Measurements from ENCODE around the gene NOTCH3. TPM values are rescaled to one million over a fixed set of nuclear protein-coding genes. Genes with fewer than 3 reads are reported as not detected.

Gene NOTCH3
- total RNA-seq, 1 donor from 2014 or later = 162 TPM

GRCh38 chr19:15241259-15241910 lies 40.6 kb upstream of the NOTCH3 start:
- Histone ChIP-seq H3K9ac (ENCODE audit: low read length) (no peak overlapping the region), H3K9me3 (ENCODE audit: insufficient read depth, low read depth, low read length) (no peaks in the 10 kb centered on the region), H3K4me1 (ENCODE audit: insufficient read depth, low read length) (no peaks in the 10 kb centered on the region), H4K20me1 (ENCODE audit: insufficient read depth, low read length) (peaks cover 54% of the 10 kb centered on the region), H3K36me3 (ENCODE audit: insufficient read depth, low read length) (peaks cover 26% of the 10 kb centered on the region), H3K79me2 (ENCODE audit: insufficient read depth, low read length) (peaks cover 31% of the 10 kb centered on the region), H3K4me3 (ENCODE audit: insufficient read depth, low read depth, low read length) (no peak overlapping the region), H3K27ac (ENCODE audit: low read depth, low read length) (no peak overlapping the region), H3K27me3 (ENCODE audit: insufficient read depth, low read length) (no peaks in the 10 kb centered on the region), H2AFZ (ENCODE audit: low read depth, low read length) (no peak overlapping the region), H3K4me2 (ENCODE audit: low read length) (no peak overlapping the region)
- Mint-ChIP-seq H3K27me3 (ENCODE audit: low read depth, unreplicated experiment) (no peaks in the 10 kb centered on the region), H3K4me3 (ENCODE audit: unreplicated experiment) (no peak overlapping the region), H3K27ac (ENCODE audit: unreplicated experiment) (no peak overlapping the region), H3K36me3 (ENCODE audit: low read depth, unreplicated experiment) (peaks cover 11% of the 10 kb centered on the region), H3K9me3 (ENCODE audit: unreplicated experiment) (no peaks in the 10 kb centered on the region), H3K4me1 (ENCODE audit: low read depth, unreplicated experiment) (peaks cover 21% of the 10 kb centered on the region)
- TF ChIP-seq CTCF (IDR thresholded peaks at IDR 0.05; ENCODE audit: insufficient read depth, low read depth, low read length) (no peak), EZH2 (IDR thresholded peaks at IDR 0.05; ENCODE audit: insufficient read depth, low read length) (no peak)
- FAIRE-seq (no peak), DNase-seq (ENCODE audit: low read depth) (no peak)

- FAIRE-seq (no peak), DNase-seq (ENCODE audit: low read depth) (no peak)
- H3K4me3 ChIP-seq (ENCODE audit: insufficient read depth, low read depth, low read length) = no peak overlapping the region
- Mint-ChIP-seq H3K27ac (ENCODE audit: unreplicated experiment) (no peak overlapping the region), H3K4me3 (ENCODE audit: unreplicated experiment) (no peak overlapping the region), H3K9me3 (ENCODE audit: unreplicated experiment) (no peaks in the 10 kb centered on the region), H3K27me3 (ENCODE audit: low read depth, unreplicated experiment) (no peaks in the 10 kb centered on the region), H3K36me3 (ENCODE audit: low read depth, unreplicated experiment) (peaks cover 10% of the 10 kb centered on the region), H3K4me1 (ENCODE audit: low read depth, unreplicated experiment) (peaks cover 13% of the 10 kb centered on the region)
- H2AFZ ChIP-seq (ENCODE audit: low read depth, low read length) = no peak overlapping the region
- H3K79me2 ChIP-seq (ENCODE audit: insufficient read depth, low read length) = peaks cover 22% of the 10 kb centered on the region
- no peak overlapping the region for H3K9ac ChIP-seq (ENCODE audit: low read length)
- no peak for TF ChIP-seq CTCF (IDR thresholded peaks at IDR 0.05; ENCODE audit: insufficient read depth, low read depth, low read length)
- no peak for TF ChIP-seq EZH2 (IDR thresholded peaks at IDR 0.05; ENCODE audit: insufficient read depth, low read length)
- peaks cover 54% of the 10 kb centered on the region for H4K20me1 ChIP-seq (ENCODE audit: insufficient read depth, low read length)
- peaks cover 31% of the 10 kb centered on the region for H3K36me3 ChIP-seq (ENCODE audit: insufficient read depth, low read length)
- no peaks in the 10 kb centered on the region for H3K9me3 ChIP-seq (ENCODE audit: insufficient read depth, low read depth, low read length)
- H3K4me1 ChIP-seq (ENCODE audit: insufficient read depth, low read length) = no peaks in the 10 kb centered on the region
- no peak overlapping the region for H3K27ac ChIP-seq (ENCODE audit: low read depth, low read length)
- H3K27me3 ChIP-seq (ENCODE audit: insufficient read depth, low read length) = no peaks in the 10 kb centered on the region
- no peak overlapping the region for H3K4me2 ChIP-seq (ENCODE audit: low read length)
Measured at GRCh38 chr19:15240515-15240914, 39.7 kb upstream of the NOTCH3 start.

GRCh38 chr19:15239337-15239949 lies 38.6 kb upstream of the NOTCH3 start:
- Mint-ChIP-seq H3K27me3 (ENCODE audit: low read depth, unreplicated experiment) (no peaks in the 10 kb centered on the region), H3K4me1 (ENCODE audit: low read depth, unreplicated experiment) (peaks cover 4% of the 10 kb centered on the region), H3K9me3 (ENCODE audit: unreplicated experiment) (no peaks in the 10 kb centered on the region), H3K36me3 (ENCODE audit: low read depth, unreplicated experiment) (peaks cover 13% of the 10 kb centered on the region), H3K4me3 (ENCODE audit: unreplicated experiment) (no peak overlapping the region), H3K27ac (ENCODE audit: unreplicated experiment) (no peak overlapping the region)
- TF ChIP-seq EZH2 (IDR thresholded peaks at IDR 0.05; ENCODE audit: insufficient read depth, low read length) (no peak), CTCF (IDR thresholded peaks at IDR 0.05; ENCODE audit: insufficient read depth, low read depth, low read length) (no peak)
- FAIRE-seq (no peak), DNase-seq (ENCODE audit: low read depth) (no peak)
- no peak overlapping the region for H3K9ac ChIP-seq (ENCODE audit: low read length)
- H3K4me1 ChIP-seq (ENCODE audit: insufficient read depth, low read length) = no peaks in the 10 kb centered on the region
- peaks cover 50% of the 10 kb centered on the region for H4K20me1 ChIP-seq (ENCODE audit: insufficient read depth, low read length)
- peaks cover 32% of the 10 kb centered on the region for H3K36me3 ChIP-seq (ENCODE audit: insufficient read depth, low read length)
- no peaks in the 10 kb centered on the region for H3K9me3 ChIP-seq (ENCODE audit: insufficient read depth, low read depth, low read length)
- no peaks in the 10 kb centered on the region for H3K27me3 ChIP-seq (ENCODE audit: insufficient read depth, low read length)
- H3K4me3 ChIP-seq (ENCODE audit: insufficient read depth, low read depth, low read length) = no peak overlapping the region
- H3K4me2 ChIP-seq (ENCODE audit: low read length) = no peak overlapping the region
- no peak overlapping the region for H3K27ac ChIP-seq (ENCODE audit: low read depth, low read length)
- H3K79me2 ChIP-seq (ENCODE audit: insufficient read depth, low read length) = peaks cover 12% of the 10 kb centered on the region
- no peak overlapping the region for H2AFZ ChIP-seq (ENCODE audit: low read depth, low read length)

Data from astrocyte (in vitro differentiated cells and primary cell).